HG02970 (cell line): ENCODE measurements around the gene DNAJC4.

Experiments
- ATAC-seq: cut with Tn5 transposase; IDR thresholded peaks from one replicate; pipeline ENCODE4 v1.9.1; 2021; ENCODE audit warnings: mild to moderate bottlenecking, moderate library complexity, moderate number of reproducible peaks; ENCODE audit not compliant: unreplicated experiment, low FRiP score

DNAJC4 gene

GRCh38 chr11:64255135-64256128, 25.1 kb downstream of the DNAJC4 start:
- ATAC-seq: no peak

- no peak for ATAC-seq
Observed at GRCh38 chr11:64256300-64256699, 26.0 kb downstream of the DNAJC4 start.

- ATAC-seq: no peak
Observed at GRCh38 chr11:64258356-64258755, 28.0 kb downstream of the DNAJC4 start.

- ATAC-seq: no peak
Observed at GRCh38 chr11:64258946-64259532, 28.7 kb downstream of the DNAJC4 start.

GRCh38 chr11:64259533-64260067, 29.3 kb downstream of the DNAJC4 start:
- ATAC-seq: no peak

- no peak for ATAC-seq
Observed at GRCh38 chr11:64260147-64260708, 29.9 kb downstream of the DNAJC4 start.

- no peak for ATAC-seq
Observed at GRCh38 chr11:64261556-64262080, 31.3 kb downstream of the DNAJC4 start.

- ATAC-seq: no peak
Observed at GRCh38 chr11:64262271-64263002, 32.1 kb downstream of the DNAJC4 start.

- ATAC-seq: no peak
Observed at GRCh38 chr11:64263021-64263946, 32.9 kb downstream of the DNAJC4 start.

GRCh38 chr11:64263947-64264317, 33.6 kb downstream of the DNAJC4 start:
- no peak for ATAC-seq

- no peak for ATAC-seq
Observed at GRCh38 chr11:64264371-64264852, 34.1 kb downstream of the DNAJC4 start.

- no peak for ATAC-seq
Observed at GRCh38 chr11:64265176-64266160, 35.1 kb downstream of the DNAJC4 start.

GRCh38 chr11:64266339-64266738, 36.0 kb downstream of the DNAJC4 start:
- no peak for ATAC-seq

GRCh38 chr11:64267207-64267945, 37.0 kb downstream of the DNAJC4 start:
- no peak for ATAC-seq

GRCh38 chr11:64268025-64268892, 37.9 kb downstream of the DNAJC4 start:
- ATAC-seq: no peak

- ATAC-seq: no peak
Observed at GRCh38 chr11:64268893-64269539, 38.7 kb downstream of the DNAJC4 start.
